HG03103 (cell line): ENCODE results near the gene SLC1A5.
"Not testable (repeated sequence)": the region's sequence is repeated elsewhere in the genome, so short reads cannot be mapped to it uniquely, and the experiment has no call there.

Source experiments
- ATAC-seq: cut with Tn5 transposase; IDR thresholded peaks from one replicate; pipeline ENCODE4 v1.9.1; 2021; ENCODE audit warnings: low read depth; ENCODE audit not compliant: unreplicated experiment

SLC1A5 gene

GRCh38 chr19:46773018-46773399, 15.4 kb downstream of the SLC1A5 start:
- no peak for ATAC-seq

GRCh38 chr19:46772170-46773017, 16.0 kb downstream of the SLC1A5 start:
- no peak for ATAC-seq

- not testable (repeated sequence) for ATAC-seq
Observed at GRCh38 chr19:46768746-46769145, 19.6 kb downstream of the SLC1A5 start.

GRCh38 chr19:46766569-46767317, 21.7 kb downstream of the SLC1A5 start:
- no peak for ATAC-seq

- ATAC-seq, result no peak
Observed at GRCh38 chr19:46764817-46765291, 23.5 kb downstream of the SLC1A5 start.

- no peak for ATAC-seq
Observed at GRCh38 chr19:46762245-46762890, 26.0 kb downstream of the SLC1A5 start.

GRCh38 chr19:46761418-46761831, 27.0 kb downstream of the SLC1A5 start:
- no peak for ATAC-seq

- not testable (repeated sequence) for ATAC-seq
Observed at GRCh38 chr19:46760897-46761296, 27.5 kb downstream of the SLC1A5 start.

GRCh38 chr19:46760363-46760762, 28.0 kb downstream of the SLC1A5 start:
- no peak for ATAC-seq

GRCh38 chr19:46759817-46760333, 28.5 kb downstream of the SLC1A5 start:
- no peak for ATAC-seq

- ATAC-seq, result no peak
Observed at GRCh38 chr19:46759206-46759605, 29.2 kb downstream of the SLC1A5 start.

- ATAC-seq, result no peak
Observed at GRCh38 chr19:46756544-46756888, 31.9 kb downstream of the SLC1A5 start.

GRCh38 chr19:46755853-46756543, 32.4 kb downstream of the SLC1A5 start:
- ATAC-seq, result no peak

GRCh38 chr19:46755077-46755852, 33.1 kb downstream of the SLC1A5 start:
- no peak for ATAC-seq

- no peak for ATAC-seq
Observed at GRCh38 chr19:46753420-46754155, 34.8 kb downstream of the SLC1A5 start.

GRCh38 chr19:46748325-46749109, 39.9 kb downstream of the SLC1A5 start:
- ATAC-seq, result no peak

GRCh38 chr19:46746281-46747057, 41.9 kb downstream of the SLC1A5 start, which contains the start of gene STRN4:
Gene STRN4 (minus strand): TSS chr19:46746450. CDS start chr19:46746430, 20 bp downstream.
- no peak for ATAC-seq
